Diencephalon (tissue), 1 donor: ENCODE measurements around the gene SFR1. TPM values are rescaled to one million over a fixed set of nuclear protein-coding genes. Genes with fewer than 3 reads are reported as not detected.

ENCODE experiments used
- total RNA-seq: library from RNA; depleted of rRNA; stranded (reverse); fragments of >200 nt; gene quantifications from one replicate; pipeline ENCODE4 v1.2.3, GENCODE V29; 2014

SFR1 gene, protein sequence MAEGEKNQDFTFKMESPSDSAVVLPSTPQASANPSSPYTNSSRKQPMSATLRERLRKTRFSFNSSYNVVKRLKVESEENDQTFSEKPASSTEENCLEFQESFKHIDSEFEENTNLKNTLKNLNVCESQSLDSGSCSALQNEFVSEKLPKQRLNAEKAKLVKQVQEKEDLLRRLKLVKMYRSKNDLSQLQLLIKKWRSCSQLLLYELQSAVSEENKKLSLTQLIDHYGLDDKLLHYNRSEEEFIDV
- total RNA-seq = 8.3 TPM

GRCh38 chr10:104121485-104122224 is at the start of gene SFR1:
Gene SFR1 (plus strand): TSS chr10:104122171. CDS start chr10:104122184, 13 bp downstream.

GRCh38 chr10:104085801-104086400 is 36.1 kb upstream of the SFR1 start, which contains the start of gene COL17A1:
Gene COL17A1 (minus strand): TSS chr10:104085880. CDS start chr10:104080673, 5,207 bp downstream.

Other genes starting within 250 kb of the SFR1 start
- 14.1 TPM for gene STN1, start 204.0 kb upstream of the SFR1 start, total RNA-seq
- gene SLK, start 155.0 kb upstream of the SFR1 start, total RNA-seq = 40.8 TPM
- gene COL17A1, start 36.3 kb upstream of the SFR1 start, total RNA-seq = under 0.01 TPM
- 27.7 TPM for gene CFAP43, start 110.2 kb downstream of the SFR1 start, total RNA-seq
- gene GSTO1, start 132.7 kb downstream of the SFR1 start, total RNA-seq = 34.6 TPM
- gene GSTO2, start 147.0 kb downstream of the SFR1 start, total RNA-seq = 6.7 TPM
- 3.2 TPM for gene ITPRIP, start 216.3 kb downstream of the SFR1 start, total RNA-seq
- gene CFAP58, start 231.7 kb downstream of the SFR1 start, total RNA-seq = 1.8 TPM